K562 (cell line): ENCODE data around the gene PRKAA1. TPM values are rescaled to one million over a fixed set of nuclear protein-coding genes. Genes with fewer than 3 reads are reported as not detected.

Source experiments
- POLR2H ChIP-seq: IDR thresholded peaks from 2 replicates; pipeline ENCODE4 v1.6.1; 2016; ENCODE audit warnings: missing genetic modification characterization, low read depth, mild to moderate bottlenecking, control low read depth, missing compliant biosample characterization, moderate library complexity
- YY1 ChIP-seq, 3 experiments: IDR thresholded peaks; 2 replicates each; pipeline ENCODE4 v1.6.1; 2011; ENCODE audit warnings: low read length in 2 of 3, mild to moderate bottlenecking in 2 of 3, moderate library complexity in 2 of 3, borderline replicate concordance in 1 of 3, control low read depth in 1 of 3, low read depth in 1 of 3; ENCODE audit not compliant: insufficient read depth in 3 of 3, insufficient replicate concordance in 2 of 3, control insufficient read depth in 1 of 3, insufficient read length in 1 of 3; ENCODE audit errors: extremely low read depth in 1 of 3
- ZNF589 ChIP-seq: fragments of 200-800 bp; sonication (Bioruptor generic); IDR thresholded peaks from 2 replicates; pipeline ENCODE4 v1.6.1; 2016; ENCODE audit warnings: low read depth, missing genetic modification characterization, missing compliant biosample characterization
- ZNF764 ChIP-seq: fragments of 250-450 bp; sonication (Bioruptor Pico); IDR thresholded peaks from 2 replicates; pipeline ENCODE4 v1.4.0; 2020; ENCODE audit warnings: low read depth, mild to moderate bottlenecking, moderate library complexity
- polyA plus RNA-seq, 8 experiments: library from polyadenylated mRNA; depleted of rRNA in 4 of 8; stranded (reverse) in 5 of 8; unstranded in 3 of 8; fragments of >200 nt; fragmentation: Nextera tagmentation in 2 of 8; fragmentation: Illumina TruSeq in 1 of 8; extraction: Ambion mirVana in 2 of 8; extraction: Trizol in 1 of 8; gene quantifications; 2 replicates each; pipeline versions ENCODE4 v1.2.1 to v1.2.3, GENCODE V29; 2011 to 2014; ENCODE audit warnings: inconsistent platforms in 1 of 8, missing spikeins in 1 of 8
- total RNA-seq, 7 experiments: library from RNA; depleted of rRNA in 6 of 7; stranded (reverse); fragments of >200 nt in 6 of 7; fragmentation: Illumina TruSeq in 2 of 7; extraction: Trizol in 2 of 7; gene quantifications; 2 replicates each; pipeline versions ENCODE4 v1.2.1 to v1.2.3, GENCODE V29; 2011 to 2021; ENCODE audit warnings: low replicate concordance in 1 of 7
- TF ChIP-seq, protein P1 (sequence below): fragments of 450-650 bp; IDR thresholded peaks from 2 replicates; pipeline ENCODE4 v1.6.1; 2016; ENCODE audit warnings: mild to moderate bottlenecking, moderate library complexity

Gene PRKAA1
- total and polyA plus RNA-seq, 9 of the 15 experiments (the other 6 are each of a cell fraction or from before 2014, with no cell fraction given): 24.5 to 84.0 (median 51.4) TPM

DNA sequence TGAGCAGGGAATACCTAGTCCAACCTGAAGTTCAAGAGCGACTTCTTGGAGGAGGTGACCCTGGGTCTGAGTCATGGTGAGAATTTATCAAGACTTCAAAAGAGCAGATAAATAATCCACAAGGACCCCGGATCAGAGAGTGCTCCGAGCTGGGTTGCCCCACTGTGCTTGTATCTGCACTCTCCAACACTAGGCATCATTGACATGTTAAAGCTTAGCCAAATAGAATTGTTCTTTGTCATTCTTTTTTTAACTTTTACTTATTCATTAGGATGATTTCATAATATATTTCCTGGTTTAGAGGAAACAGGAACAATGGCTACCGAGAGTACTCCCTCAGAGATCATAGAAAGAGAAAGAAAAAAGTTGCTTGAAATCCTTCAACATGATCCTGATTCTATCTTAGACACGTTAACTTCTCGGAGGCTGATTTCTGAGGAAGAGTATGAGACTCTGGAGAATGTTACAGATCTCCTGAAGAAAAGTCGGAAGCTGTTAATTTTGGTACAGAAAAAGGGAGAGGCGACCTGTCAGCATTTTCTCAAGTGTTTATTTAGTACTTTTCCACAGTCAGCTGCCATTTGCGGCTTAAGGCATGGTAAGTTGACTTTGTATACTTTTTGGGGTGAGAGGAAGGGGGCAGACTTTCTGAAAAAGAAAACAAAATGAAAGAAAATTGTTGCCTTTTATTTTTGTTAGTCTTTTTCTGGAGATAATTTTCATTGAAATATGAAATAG lies 43.1 kb upstream of the PRKAA1 start, which contains the start of gene CARD6 (continued):
- TF ChIP-seq ZNF764 (CRISPR knock-in tag): no peak
- peak in 1 of 3 experiments; percentile 84 for TF ChIP-seq YY1 (IDR thresholded peaks at IDR 0.05; ENCODE audit: borderline replicate concordance in 1 of 3, control insufficient read depth in 1 of 3, extremely low read depth in 1 of 3, insufficient read depth in 3 of 3, insufficient read length in 1 of 3, insufficient replicate concordance in 2 of 3, low read depth in 1 of 3, low read length in 2 of 3)
- TF ChIP-seq, protein P1, sequence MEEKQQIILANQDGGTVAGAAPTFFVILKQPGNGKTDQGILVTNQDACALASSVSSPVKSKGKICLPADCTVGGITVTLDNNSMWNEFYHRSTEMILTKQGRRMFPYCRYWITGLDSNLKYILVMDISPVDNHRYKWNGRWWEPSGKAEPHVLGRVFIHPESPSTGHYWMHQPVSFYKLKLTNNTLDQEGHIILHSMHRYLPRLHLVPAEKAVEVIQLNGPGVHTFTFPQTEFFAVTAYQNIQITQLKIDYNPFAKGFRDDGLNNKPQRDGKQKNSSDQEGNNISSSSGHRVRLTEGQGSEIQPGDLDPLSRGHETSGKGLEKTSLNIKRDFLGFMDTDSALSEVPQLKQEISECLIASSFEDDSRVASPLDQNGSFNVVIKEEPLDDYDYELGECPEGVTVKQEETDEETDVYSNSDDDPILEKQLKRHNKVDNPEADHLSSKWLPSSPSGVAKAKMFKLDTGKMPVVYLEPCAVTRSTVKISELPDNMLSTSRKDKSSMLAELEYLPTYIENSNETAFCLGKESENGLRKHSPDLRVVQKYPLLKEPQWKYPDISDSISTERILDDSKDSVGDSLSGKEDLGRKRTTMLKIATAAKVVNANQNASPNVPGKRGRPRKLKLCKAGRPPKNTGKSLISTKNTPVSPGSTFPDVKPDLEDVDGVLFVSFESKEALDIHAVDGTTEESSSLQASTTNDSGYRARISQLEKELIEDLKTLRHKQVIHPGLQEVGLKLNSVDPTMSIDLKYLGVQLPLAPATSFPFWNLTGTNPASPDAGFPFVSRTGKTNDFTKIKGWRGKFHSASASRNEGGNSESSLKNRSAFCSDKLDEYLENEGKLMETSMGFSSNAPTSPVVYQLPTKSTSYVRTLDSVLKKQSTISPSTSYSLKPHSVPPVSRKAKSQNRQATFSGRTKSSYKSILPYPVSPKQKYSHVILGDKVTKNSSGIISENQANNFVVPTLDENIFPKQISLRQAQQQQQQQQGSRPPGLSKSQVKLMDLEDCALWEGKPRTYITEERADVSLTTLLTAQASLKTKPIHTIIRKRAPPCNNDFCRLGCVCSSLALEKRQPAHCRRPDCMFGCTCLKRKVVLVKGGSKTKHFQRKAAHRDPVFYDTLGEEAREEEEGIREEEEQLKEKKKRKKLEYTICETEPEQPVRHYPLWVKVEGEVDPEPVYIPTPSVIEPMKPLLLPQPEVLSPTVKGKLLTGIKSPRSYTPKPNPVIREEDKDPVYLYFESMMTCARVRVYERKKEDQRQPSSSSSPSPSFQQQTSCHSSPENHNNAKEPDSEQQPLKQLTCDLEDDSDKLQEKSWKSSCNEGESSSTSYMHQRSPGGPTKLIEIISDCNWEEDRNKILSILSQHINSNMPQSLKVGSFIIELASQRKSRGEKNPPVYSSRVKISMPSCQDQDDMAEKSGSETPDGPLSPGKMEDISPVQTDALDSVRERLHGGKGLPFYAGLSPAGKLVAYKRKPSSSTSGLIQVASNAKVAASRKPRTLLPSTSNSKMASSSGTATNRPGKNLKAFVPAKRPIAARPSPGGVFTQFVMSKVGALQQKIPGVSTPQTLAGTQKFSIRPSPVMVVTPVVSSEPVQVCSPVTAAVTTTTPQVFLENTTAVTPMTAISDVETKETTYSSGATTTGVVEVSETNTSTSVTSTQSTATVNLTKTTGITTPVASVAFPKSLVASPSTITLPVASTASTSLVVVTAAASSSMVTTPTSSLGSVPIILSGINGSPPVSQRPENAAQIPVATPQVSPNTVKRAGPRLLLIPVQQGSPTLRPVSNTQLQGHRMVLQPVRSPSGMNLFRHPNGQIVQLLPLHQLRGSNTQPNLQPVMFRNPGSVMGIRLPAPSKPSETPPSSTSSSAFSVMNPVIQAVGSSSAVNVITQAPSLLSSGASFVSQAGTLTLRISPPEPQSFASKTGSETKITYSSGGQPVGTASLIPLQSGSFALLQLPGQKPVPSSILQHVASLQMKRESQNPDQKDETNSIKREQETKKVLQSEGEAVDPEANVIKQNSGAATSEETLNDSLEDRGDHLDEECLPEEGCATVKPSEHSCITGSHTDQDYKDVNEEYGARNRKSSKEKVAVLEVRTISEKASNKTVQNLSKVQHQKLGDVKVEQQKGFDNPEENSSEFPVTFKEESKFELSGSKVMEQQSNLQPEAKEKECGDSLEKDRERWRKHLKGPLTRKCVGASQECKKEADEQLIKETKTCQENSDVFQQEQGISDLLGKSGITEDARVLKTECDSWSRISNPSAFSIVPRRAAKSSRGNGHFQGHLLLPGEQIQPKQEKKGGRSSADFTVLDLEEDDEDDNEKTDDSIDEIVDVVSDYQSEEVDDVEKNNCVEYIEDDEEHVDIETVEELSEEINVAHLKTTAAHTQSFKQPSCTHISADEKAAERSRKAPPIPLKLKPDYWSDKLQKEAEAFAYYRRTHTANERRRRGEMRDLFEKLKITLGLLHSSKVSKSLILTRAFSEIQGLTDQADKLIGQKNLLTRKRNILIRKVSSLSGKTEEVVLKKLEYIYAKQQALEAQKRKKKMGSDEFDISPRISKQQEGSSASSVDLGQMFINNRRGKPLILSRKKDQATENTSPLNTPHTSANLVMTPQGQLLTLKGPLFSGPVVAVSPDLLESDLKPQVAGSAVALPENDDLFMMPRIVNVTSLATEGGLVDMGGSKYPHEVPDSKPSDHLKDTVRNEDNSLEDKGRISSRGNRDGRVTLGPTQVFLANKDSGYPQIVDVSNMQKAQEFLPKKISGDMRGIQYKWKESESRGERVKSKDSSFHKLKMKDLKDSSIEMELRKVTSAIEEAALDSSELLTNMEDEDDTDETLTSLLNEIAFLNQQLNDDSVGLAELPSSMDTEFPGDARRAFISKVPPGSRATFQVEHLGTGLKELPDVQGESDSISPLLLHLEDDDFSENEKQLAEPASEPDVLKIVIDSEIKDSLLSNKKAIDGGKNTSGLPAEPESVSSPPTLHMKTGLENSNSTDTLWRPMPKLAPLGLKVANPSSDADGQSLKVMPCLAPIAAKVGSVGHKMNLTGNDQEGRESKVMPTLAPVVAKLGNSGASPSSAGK: peak; percentile 35; the same call in 1 of the 2 replicates
- peak; percentile 23; the same call in 1 of the 2 replicates for TF ChIP-seq POLR2H (tag)
- no peak for TF ChIP-seq ZNF589 (CRISPR knock-in tag)
